ENCODE data around the gene EVI2A. TPM values are rescaled to one million over a fixed set of nuclear protein-coding genes. Genes with fewer than 3 reads are reported as not detected.

The EVI2A gene
- total and polyA plus RNA-seq, 10 of the 15 experiments (the other 5 are each of a cell fraction or from before 2014, with no cell fraction given): 4.6 to 78.3 (median 25.7) TPM

- no peak for TF ChIP-seq SMAD5 (IDR thresholded peaks at IDR 0.05; ENCODE audit: low read depth)
- no peak for TF ChIP-seq BHLHE40 (IDR thresholded peaks at IDR 0.05; ENCODE audit: borderline replicate concordance in 1 of 2, low read depth in 2 of 2, low read length in 1 of 2)
- no peak for TF ChIP-seq IRF4 (IDR thresholded peaks at IDR 0.05; ENCODE audit: low read depth, low read length)
- no peak for TF ChIP-seq RAD21 (IDR thresholded peaks at IDR 0.05; ENCODE audit: insufficient read depth, low read depth, low read length)
Measured at GRCh38 chr17:31283841-31284240, 37.6 kb downstream of the EVI2A start (continued).

DNA sequence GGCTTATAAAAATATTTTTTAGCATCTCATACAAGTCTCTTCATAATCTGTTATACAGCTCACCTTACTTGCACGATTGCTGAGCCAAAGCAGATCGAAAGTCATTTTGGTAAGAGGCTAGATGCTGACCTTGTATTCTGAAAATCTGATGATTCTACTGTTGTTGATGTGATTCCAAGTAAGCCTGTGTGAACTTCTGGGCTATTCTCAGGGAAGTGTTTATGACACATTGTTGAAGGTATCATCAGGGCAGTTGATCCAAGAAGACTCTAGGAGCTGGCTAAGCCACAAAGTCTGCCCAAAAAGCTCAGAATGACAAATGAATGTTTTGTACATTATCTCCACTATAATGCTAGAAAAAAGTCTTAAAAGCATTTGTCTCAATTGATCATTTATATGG is 40.4 kb downstream of the EVI2A start:
- H3K27ac ChIP-seq (ENCODE audit: control insufficient read depth, insufficient read depth): no peak overlapping the region
- H2AFZ ChIP-seq (ENCODE audit: control insufficient read depth, low read depth, low read length): no peak overlapping the region
- FAIRE-seq: no peak
- H3K27me3 ChIP-seq (replicated peaks in 1 of 2; ENCODE audit: control insufficient read depth in 2 of 2, insufficient read depth in 2 of 2, low read length in 1 of 2): no peaks in the 10 kb centered on the region
- no peak for ATAC-seq
- BruUV-seq (replicated peaks): no TSS peak
- intact Hi-C loops (cut with micrococcal nuclease; ENCODE audit: unreplicated experiment): no loop called here
- in situ Hi-C loops (cut with MboI): no loop called here
- no peak overlapping the region for H3K4me2 ChIP-seq (ENCODE audit: control insufficient read depth, insufficient read depth)
- TF ChIP-seq HDAC6 (IDR thresholded peaks at IDR 0.05; ENCODE audit: unreplicated experiment) (no peak), CBX3 (IDR thresholded peaks at IDR 0.05; ENCODE audit: borderline replicate concordance, low read depth) (no peak), NR2C2 (IDR thresholded peaks at IDR 0.05; ENCODE audit: borderline replicate concordance, control insufficient read depth, insufficient read length, low read depth) (no peak), FOXM1 (IDR thresholded peaks at IDR 0.05; ENCODE audit: low read depth, low read length) (no peak), PAX5 (IDR thresholded peaks at IDR 0.05; ENCODE audit: borderline replicate concordance, low read depth, low read length) (no peak), RBBP5 (conservative IDR thresholded peaks at IDR 0.05) (no peak)
- TF ChIP-seq, protein P1, sequence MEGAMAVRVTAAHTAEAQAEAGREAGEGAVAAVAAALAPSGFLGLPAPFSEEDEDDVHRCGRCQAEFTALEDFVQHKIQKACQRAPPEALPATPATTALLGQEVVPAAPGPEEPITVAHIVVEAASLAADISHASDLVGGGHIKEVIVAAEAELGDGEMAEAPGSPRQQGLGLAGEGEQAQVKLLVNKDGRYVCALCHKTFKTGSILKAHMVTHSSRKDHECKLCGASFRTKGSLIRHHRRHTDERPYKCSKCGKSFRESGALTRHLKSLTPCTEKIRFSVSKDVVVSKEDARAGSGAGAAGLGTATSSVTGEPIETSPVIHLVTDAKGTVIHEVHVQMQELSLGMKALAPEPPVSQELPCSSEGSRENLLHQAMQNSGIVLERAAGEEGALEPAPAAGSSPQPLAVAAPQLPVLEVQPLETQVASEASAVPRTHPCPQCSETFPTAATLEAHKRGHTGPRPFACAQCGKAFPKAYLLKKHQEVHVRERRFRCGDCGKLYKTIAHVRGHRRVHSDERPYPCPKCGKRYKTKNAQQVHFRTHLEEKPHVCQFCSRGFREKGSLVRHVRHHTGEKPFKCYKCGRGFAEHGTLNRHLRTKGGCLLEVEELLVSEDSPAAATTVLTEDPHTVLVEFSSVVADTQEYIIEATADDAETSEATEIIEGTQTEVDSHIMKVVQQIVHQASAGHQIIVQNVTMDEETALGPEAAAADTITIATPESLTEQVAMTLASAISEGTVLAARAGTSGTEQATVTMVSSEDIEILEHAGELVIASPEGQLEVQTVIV (IDR thresholded peaks at IDR 0.05; ENCODE audit: borderline replicate concordance, partially characterized antibody): no peak
- TF ChIP-seq, protein P2, sequence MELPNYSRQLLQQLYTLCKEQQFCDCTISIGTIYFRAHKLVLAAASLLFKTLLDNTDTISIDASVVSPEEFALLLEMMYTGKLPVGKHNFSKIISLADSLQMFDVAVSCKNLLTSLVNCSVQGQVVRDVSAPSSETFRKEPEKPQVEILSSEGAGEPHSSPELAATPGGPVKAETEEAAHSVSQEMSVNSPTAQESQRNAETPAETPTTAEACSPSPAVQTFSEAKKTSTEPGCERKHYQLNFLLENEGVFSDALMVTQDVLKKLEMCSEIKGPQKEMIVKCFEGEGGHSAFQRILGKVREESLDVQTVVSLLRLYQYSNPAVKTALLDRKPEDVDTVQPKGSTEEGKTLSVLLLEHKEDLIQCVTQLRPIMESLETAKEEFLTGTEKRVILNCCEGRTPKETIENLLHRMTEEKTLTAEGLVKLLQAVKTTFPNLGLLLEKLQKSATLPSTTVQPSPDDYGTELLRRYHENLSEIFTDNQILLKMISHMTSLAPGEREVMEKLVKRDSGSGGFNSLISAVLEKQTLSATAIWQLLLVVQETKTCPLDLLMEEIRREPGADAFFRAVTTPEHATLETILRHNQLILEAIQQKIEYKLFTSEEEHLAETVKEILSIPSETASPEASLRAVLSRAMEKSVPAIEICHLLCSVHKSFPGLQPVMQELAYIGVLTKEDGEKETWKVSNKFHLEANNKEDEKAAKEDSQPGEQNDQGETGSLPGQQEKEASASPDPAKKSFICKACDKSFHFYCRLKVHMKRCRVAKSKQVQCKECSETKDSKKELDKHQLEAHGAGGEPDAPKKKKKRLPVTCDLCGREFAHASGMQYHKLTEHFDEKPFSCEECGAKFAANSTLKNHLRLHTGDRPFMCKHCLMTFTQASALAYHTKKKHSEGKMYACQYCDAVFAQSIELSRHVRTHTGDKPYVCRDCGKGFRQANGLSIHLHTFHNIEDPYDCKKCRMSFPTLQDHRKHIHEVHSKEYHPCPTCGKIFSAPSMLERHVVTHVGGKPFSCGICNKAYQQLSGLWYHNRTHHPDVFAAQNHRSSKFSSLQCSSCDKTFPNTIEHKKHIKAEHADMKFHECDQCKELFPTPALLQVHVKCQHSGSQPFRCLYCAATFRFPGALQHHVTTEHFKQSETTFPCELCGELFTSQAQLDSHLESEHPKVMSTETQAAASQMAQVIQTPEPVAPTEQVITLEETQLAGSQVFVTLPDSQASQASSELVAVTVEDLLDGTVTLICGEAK (IDR thresholded peaks at IDR 0.05; ENCODE audit: borderline replicate concordance): no peak
- no peaks in the 10 kb centered on the region for H4K20me1 ChIP-seq (ENCODE audit: control insufficient read depth, insufficient read depth)
- no peak overlapping the region for H3K9ac ChIP-seq (ENCODE audit: control insufficient read depth, insufficient read depth, low read length)
- ChIA-PET RAD21 (ENCODE audit: unreplicated experiment) (no interaction called here), CTCF (interaction anchor here (1.1 to 1.2 kb wide), 3 partner anchors 14 to 92 kb away, joined by 3 to 4 read pairs (median 3); no protein-coding TSS in a partner anchor), SMC1A (ENCODE audit: uncharacterized antibody, unreplicated experiment) (interaction anchor here (1.1 kb wide), 1 partner anchor 31 kb away, joined by 3 read pairs; no protein-coding TSS in a partner anchor), POLR2A (interaction anchor here (0.7 kb wide), 1 partner anchor 11 kb away, joined by 4 read pairs; no protein-coding TSS in a partner anchor)
- no peak for DNase-seq (ENCODE audit: low read depth, low spot score)
- WGBS (ENCODE audit: insufficient coverage, insufficient replicate concordance, low lambda C conversion rate, missing lambda C conversion rate): 100% methylated on average over 2 of the region's 2 CpGs
- no peak overlapping the region for H3K4me3 ChIP-seq
- no peaks in the 10 kb centered on the region for H3K79me2 ChIP-seq (ENCODE audit: control insufficient read depth, insufficient read depth, low read length)
- H3K36me3 ChIP-seq (ENCODE audit: control insufficient read depth in 2 of 2, insufficient read depth in 2 of 2, low read length in 1 of 2): peaks cover 0 to 7% of the 10 kb centered on the region in 2 experiments; a peak in 2 of 4 replicates
- no peaks in the 10 kb centered on the region for H3K4me1 ChIP-seq (ENCODE audit: control insufficient read depth, insufficient read depth, low read length)
- no peaks in the 10 kb centered on the region for H3K9me3 ChIP-seq (replicated peaks; ENCODE audit: control insufficient read depth, insufficient read depth, low read length)

Data from GM12878 (cell line).